Epithelial cell of proximal tubule (primary cell): ENCODE measurements around the gene MARF1. TPM values are rescaled to one million over a fixed set of nuclear protein-coding genes. Genes with fewer than 3 reads are reported as not detected.
A peak's percentile ranks its signal among the peaks of the same experiment; 100 is the strongest.
"Not testable (repeated sequence)": the region's sequence is repeated elsewhere in the genome, so short reads cannot be mapped to it uniquely, and the experiment has no call there.

Experiments used
- DNase-seq: peaks from one replicate; pipeline ENCODE4 v3.0.0-alpha.2; 2011; ENCODE audit warnings: low read depth
- H3K4me3 ChIP-seq: 2 replicates; pipeline ENCODE4 v1.5.1; 2011; ENCODE audit warnings: low read depth, mild to moderate bottlenecking, low read length
- CTCF ChIP-seq: conservative IDR thresholded peaks from 2 replicates; pipeline ENCODE4 v1.5.1; 2012; ENCODE audit warnings: low read depth, mild to moderate bottlenecking, low read length
- total RNA-seq: library from RNA; depleted of rRNA; stranded (reverse); fragments of >200 nt; gene quantifications from 2 replicates; pipeline ENCODE4 v1.2.3, GENCODE V29; 2015

Gene MARF1
- total RNA-seq, 1 donor from 2014 or later = 9.5 TPM

GRCh38 chr16:15553313-15554088, 89.5 kb downstream of the MARF1 start:
- TF ChIP-seq CTCF = no peak
- H3K4me3 ChIP-seq = no peak overlapping the region
- DNase-seq = no peak

- DNase-seq = no peak
- no peak overlapping the region for H3K4me3 ChIP-seq
- no peak for TF ChIP-seq CTCF
Measured at GRCh38 chr16:15552507-15552906, 90.4 kb downstream of the MARF1 start.

GRCh38 chr16:15548482-15548891, 94.5 kb downstream of the MARF1 start:
- TF ChIP-seq CTCF = no peak
- no peak overlapping the region for H3K4me3 ChIP-seq

GRCh38 chr16:15547768-15548096, 95.2 kb downstream of the MARF1 start:
- H3K4me3 ChIP-seq = no peak overlapping the region
- no peak for DNase-seq
- TF ChIP-seq CTCF = no peak

More at GRCh38 chr16:15548482-15548891, 94.5 kb downstream of the MARF1 start:
- DNase-seq = peak; percentile 25

GRCh38 chr16:15547072-15547767, 95.7 kb downstream of the MARF1 start:
- DNase-seq = peak; percentile 25
- not testable (repeated sequence) for H3K4me3 ChIP-seq

- no peak for DNase-seq
- no peak overlapping the region for H3K4me3 ChIP-seq
- TF ChIP-seq CTCF = no peak
Measured at GRCh38 chr16:15545544-15545943, 97.4 kb downstream of the MARF1 start.

GRCh38 chr16:15544405-15544804, 98.5 kb downstream of the MARF1 start:
- TF ChIP-seq CTCF = no peak
- DNase-seq = no peak
- H3K4me3 ChIP-seq = no peak overlapping the region

Other genes with a start within 250 kb of the MARF1 start
- 2.2 and 5.9 TPM in 2 replicates for gene MPV17L, start 247.4 kb downstream of the MARF1 start, total RNA-seq
- 9.7 and 15.8 TPM in 2 replicates for gene BMERB1, start 208.6 kb downstream of the MARF1 start, total RNA-seq
- 45.3 and 47.7 TPM in 2 replicates for gene NDE1, start 7.1 kb upstream of the MARF1 start, total RNA-seq
- gene MYH11, start 213.9 kb upstream of the MARF1 start, total RNA-seq = not detected in 2 replicates
- 39.1 and 48.6 TPM in 2 replicates for gene CEP20, start 245.4 kb upstream of the MARF1 start, total RNA-seq